NCI-H2107 treated with DMSO at 0.1 percent for 48 hours (cell line): ENCODE data around the gene KIDINS220.

Source experiments
- DNase-seq: peaks from one replicate; lab custom pipeline; 2025; ENCODE audit not compliant: unreplicated experiment; lab: John Stamatoyannopoulos, UW

KIDINS220 gene

GRCh38 chr2:8836971-8837794 lies at the start of gene KIDINS220:
TSS of gene KIDINS220 (minus strand) at chr2:8837613. CDS start at chr2:8827093, 10,520 bp downstream.
- peak; percentile 66 for DNase-seq

GRCh38 chr2:8886876-8887275 lies 49.5 kb upstream of the KIDINS220 start:
- DNase-seq: no peak

GRCh38 chr2:8886202-8886518 lies 48.7 kb upstream of the KIDINS220 start:
- no peak for DNase-seq

GRCh38 chr2:8885449-8886201 lies 48.2 kb upstream of the KIDINS220 start:
- DNase-seq: no peak

DNA sequence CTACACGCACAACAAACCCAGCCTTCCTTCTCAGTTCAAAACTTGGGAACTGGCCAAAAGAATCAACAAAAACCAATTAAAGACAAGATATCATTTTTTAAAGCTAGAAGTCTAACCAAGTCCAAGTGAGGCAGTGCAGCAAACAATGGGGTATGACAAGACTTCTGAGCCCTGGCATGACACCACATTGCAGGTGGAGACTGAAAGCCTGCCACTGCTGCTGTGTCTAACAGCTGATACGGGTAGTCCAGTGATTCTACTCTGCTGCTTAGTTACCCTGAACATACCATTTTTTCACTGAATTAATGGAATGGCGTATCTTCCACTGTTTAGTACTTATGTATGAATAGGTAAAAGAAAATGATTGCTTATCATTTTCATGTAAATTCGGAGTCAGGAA lies 47.4 kb upstream of the KIDINS220 start:
- DNase-seq: no peak

GRCh38 chr2:8882094-8882493 lies 44.7 kb upstream of the KIDINS220 start:
- DNase-seq: no peak

- DNase-seq: no peak
Observed at GRCh38 chr2:8877894-8878293, 40.5 kb upstream of the KIDINS220 start.

DNA sequence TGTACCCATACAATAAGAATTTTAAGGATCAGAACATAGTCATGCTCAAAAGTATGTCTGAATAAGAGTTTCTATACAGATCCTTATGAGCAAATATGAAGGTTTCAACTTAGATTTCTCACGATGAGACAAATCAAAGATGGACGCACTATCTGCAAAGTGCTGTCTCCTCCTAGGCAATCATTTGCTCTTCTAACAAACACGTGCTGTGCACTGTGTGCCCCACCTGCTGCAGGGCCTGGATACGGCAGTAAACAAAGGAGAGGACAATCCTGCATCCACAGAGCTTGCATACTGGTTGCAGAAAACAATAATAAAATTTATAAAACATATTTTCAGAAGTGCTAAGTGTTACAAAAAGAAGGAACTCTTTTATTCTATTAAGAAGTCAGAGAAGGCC lies 39.9 kb upstream of the KIDINS220 start:
- DNase-seq: no peak

GRCh38 chr2:8876628-8877027 lies 39.2 kb upstream of the KIDINS220 start:
- DNase-seq: no peak

GRCh38 chr2:8872821-8873432 lies 35.5 kb upstream of the KIDINS220 start:
- peak; percentile 62 for DNase-seq

DNA sequence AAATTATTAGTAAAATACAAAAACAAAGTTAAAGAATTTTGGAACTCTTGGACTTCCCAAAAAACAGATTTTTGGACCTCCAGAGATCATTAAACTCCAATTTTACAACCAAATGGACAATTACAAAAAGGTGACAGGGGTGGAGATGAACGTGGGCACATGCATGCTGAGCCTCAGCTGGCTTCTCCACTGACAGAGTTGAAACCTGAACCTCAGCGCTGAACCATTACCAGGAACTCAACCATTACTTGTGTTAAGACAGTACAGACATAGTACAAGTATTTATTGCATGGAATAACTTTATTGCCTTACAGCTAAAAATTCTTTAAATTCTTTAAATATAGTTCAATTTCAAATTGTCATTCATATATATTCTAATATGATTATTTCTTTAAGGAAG lies 33.0 kb upstream of the KIDINS220 start:
- peak; percentile 35 for DNase-seq

DNA sequence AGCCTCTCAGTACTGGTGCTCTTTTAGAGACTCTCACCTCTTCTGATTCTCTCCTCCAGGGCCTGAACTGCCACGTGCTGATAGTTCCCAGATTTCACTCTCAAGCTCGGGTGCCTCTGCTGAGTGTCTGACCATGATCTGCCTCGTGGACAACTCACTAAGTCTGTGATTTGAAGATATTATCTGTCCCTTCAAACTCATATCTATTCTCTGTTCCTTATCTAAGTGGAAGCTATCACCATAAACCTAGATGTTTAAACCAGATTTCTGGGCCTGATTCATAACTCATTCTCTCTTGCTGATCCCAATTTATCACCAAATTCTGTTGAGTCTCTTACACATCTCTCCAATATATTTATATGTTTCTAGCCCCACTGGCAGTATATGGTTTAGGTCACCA lies 29.9 kb upstream of the KIDINS220 start:
- no peak for DNase-seq

DNA sequence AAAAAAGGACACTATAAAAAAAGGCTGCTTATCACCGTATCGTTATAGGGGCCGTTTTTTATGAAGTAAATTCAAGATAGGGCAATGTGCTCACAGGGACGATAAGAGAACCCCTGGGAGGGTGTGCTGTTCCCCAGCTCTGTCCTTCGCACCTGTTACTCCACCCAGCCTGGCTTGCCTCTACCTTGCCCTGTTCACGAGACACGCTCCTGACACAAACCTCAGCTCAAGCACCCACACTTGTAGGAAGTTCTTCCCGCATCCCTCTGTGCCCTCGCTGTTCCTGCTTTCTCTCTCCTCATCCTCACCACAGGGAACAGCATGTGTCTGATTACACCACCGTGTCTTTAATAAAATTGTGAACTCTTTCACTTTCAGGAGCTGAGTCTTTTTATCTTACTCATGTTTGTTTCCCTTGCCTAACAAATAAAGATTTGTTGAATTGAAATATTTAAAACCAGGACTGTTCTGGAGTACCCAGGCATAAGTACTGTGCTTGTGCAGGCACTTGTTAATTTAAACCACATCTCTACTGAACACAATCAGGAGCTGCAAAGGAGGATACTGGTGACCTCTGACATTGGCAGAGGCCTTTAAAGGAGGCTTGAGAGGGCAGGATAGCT lies 26.0 kb upstream of the KIDINS220 start:
- DNase-seq: no peak

- DNase-seq: no peak
Observed at GRCh38 chr2:8862230-8862629, 24.8 kb upstream of the KIDINS220 start.

- DNase-seq: no peak
Observed at GRCh38 chr2:8861797-8862196, 24.4 kb upstream of the KIDINS220 start.

DNA sequence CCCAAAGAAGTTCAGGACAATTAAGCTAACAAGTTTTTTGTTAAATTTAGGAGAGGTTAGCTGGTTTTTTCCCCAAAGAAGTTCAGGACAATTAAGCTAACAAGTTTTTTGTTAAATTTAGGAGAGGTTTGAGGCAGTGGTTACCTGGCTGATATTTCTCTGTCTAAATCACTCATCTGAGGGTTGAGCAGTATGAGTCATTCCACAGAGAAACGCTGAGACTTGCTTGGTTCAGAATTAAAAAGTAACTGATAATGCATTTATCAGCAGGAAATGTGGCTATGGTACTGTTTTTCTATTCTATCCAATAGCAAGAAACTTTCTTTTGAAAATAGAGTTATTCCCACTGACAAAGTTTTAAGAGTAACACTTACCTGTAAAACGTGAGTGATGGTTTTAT lies 22.8 kb upstream of the KIDINS220 start:
- no peak for DNase-seq

- DNase-seq: no peak
Observed at GRCh38 chr2:8858910-8859309, 21.5 kb upstream of the KIDINS220 start.

GRCh38 chr2:8858264-8858663 lies 20.9 kb upstream of the KIDINS220 start:
- DNase-seq: no peak

DNA sequence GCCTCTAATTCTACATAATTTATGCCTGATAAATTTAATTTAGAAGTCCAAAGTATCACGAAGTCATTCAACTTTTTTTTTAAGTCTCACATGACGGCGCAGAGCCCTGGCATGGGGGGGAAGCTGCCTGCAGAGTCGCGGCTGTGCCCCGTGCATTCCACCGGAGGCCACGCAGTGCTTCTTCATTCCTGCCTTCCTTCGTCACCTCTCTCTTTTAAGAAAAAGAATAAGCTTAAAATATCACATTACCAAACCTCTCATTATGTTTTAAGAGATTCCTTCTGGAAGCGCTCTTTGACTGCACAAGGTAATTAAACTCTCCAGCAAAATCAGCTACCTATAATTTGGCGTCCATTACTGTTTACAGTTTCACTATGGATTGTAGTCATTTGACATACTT lies 20.3 kb upstream of the KIDINS220 start:
- DNase-seq: peak; percentile 2

DNA sequence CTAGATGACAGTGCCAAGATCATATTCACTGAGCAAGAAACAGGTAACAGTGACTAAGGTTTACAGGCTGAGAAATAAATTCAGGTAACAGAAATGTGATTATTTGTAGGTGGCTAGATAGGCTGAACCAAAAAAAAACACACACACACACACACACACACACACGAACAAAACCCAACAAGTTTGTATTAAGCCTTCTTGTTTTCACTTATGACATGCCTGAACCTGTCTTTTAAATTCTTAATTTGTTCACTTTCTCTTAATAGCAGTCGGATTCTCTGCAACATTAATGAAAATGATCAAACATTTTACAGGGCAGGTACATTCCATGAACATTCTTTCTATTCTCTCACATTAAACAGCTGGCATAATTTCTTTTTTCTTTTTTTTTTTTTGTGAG lies 18.8 kb upstream of the KIDINS220 start:
- no peak for DNase-seq

- no peak for DNase-seq
Observed at GRCh38 chr2:8855010-8855409, 17.6 kb upstream of the KIDINS220 start.

- DNase-seq: no peak
Observed at GRCh38 chr2:8853426-8853825, 16.0 kb upstream of the KIDINS220 start.
